ENCODE results near the gene GLP1R.

The GLP1R gene

DNA sequence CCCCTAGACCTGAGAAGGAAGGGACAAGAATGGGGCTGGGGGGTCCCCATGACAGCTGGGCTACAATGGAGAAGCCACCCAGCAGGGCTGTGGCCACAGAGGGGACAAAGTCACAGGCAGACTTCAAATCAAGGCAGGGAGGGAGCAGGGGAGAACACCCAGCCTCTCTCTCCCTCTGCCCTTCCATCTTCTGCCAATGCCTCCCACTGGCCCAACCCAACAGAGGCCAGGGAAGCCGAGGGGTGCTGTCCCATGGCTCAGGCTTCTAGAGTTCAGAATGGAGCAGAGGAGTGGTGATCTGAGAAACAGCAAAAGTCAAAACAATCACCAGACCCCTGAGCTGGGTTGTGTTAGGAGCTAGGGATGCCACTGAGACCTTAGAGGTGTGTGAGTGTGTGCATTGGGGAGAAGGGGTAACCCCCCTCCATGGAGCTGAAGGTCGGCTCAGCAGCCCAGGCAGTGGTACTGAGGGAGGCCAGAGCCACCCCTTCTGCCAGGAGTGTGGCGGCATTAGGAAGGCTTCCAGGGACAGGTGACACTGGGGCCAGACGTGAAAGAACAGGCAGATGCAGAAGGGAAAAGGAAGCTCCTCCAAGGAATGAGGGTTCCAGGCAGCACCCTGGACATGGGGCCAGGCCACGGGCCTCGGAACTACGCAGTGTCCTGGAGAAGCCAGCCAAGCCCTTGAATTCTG lies 12.0 kb downstream of the GLP1R start:
- POLR2A ChIA-PET: no interaction called here
- TF ChIP-seq, protein P1, sequence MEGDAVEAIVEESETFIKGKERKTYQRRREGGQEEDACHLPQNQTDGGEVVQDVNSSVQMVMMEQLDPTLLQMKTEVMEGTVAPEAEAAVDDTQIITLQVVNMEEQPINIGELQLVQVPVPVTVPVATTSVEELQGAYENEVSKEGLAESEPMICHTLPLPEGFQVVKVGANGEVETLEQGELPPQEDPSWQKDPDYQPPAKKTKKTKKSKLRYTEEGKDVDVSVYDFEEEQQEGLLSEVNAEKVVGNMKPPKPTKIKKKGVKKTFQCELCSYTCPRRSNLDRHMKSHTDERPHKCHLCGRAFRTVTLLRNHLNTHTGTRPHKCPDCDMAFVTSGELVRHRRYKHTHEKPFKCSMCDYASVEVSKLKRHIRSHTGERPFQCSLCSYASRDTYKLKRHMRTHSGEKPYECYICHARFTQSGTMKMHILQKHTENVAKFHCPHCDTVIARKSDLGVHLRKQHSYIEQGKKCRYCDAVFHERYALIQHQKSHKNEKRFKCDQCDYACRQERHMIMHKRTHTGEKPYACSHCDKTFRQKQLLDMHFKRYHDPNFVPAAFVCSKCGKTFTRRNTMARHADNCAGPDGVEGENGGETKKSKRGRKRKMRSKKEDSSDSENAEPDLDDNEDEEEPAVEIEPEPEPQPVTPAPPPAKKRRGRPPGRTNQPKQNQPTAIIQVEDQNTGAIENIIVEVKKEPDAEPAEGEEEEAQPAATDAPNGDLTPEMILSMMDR (IDR thresholded peaks at IDR 0.05; ENCODE audit: control extremely low read depth, extremely low read depth, low read depth, missing control alignments): no peak
- no peak for DNase-seq (ENCODE audit: extremely low spot score)
- CTCF ChIA-PET: interaction anchor here (0.8 to 1.5 kb wide), 4 partner anchors 31 to 129 kb away, joined by 3 read pairs; no protein-coding TSS in a partner anchor

DNA sequence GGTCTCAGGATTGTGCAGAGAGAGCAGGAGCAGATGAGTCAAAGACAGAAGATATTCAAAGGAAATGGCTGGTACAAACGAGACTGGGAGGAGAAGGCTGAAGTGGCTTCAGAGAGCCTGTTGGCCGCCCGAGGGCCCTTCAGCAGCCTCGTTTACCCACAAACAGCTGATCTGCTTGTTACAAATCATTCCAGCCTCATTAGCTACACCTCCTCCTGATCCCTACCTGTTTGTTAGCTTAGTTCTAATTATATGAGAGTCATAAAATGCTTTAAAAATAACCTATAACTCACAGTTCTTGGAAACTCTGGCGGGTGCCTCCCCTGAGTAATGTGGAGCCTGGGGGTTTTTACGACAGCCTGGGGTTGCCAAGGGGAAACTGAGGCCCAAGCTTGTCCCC lies 12.6 kb downstream of the GLP1R start:
- TF ChIP-seq, protein P1 (IDR thresholded peaks at IDR 0.05; ENCODE audit: control extremely low read depth, extremely low read depth, low read depth, missing control alignments): no peak
- no peak for DNase-seq (ENCODE audit: extremely low spot score)
- ChIA-PET CTCF (interaction anchor here (0.8 to 1.5 kb wide), 6 partner anchors 15 to 241 kb away, joined by 3 to 6 read pairs (median 3); no protein-coding TSS in a partner anchor), POLR2A (no interaction called here)

DNA sequence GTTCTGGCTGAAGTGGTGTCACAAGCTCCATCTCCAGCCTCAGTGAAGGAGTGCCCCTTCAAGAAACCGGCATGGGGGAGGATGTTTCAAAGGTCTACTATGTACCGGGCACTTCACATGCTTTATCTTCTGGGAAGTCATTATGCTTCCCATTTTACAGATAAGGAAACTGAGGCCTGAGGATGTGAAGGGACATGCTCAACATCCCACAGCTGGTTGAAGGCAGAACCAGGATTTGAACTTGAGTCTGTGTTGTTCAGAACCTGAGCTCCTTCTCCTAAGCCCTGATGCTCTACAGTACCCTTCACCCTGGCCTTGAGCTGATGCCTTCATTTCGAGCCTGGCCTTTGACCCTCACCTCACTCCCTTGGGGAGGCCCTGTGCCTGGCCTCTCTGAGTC lies 13.0 kb downstream of the GLP1R start:
- no peak for DNase-seq (ENCODE audit: extremely low spot score)
- CTCF ChIA-PET: interaction anchor here (1.0 to 1.5 kb wide), 5 partner anchors 15 to 241 kb away, joined by 3 to 6 read pairs (median 3); no protein-coding TSS in a partner anchor
- POLR2A ChIA-PET: no interaction called here

GRCh38 chr6:39062014-39062740 lies 13.6 kb downstream of the GLP1R start:
- POLR2A ChIA-PET: no interaction called here
- TF ChIP-seq, protein P1 (IDR thresholded peaks at IDR 0.05; ENCODE audit: control extremely low read depth, extremely low read depth, low read depth, missing control alignments): no peak
- no peak for DNase-seq (ENCODE audit: extremely low spot score)
- CTCF ChIA-PET: interaction anchor here (1.0 to 1.5 kb wide), 3 partner anchors 14 to 240 kb away, joined by 3 to 6 read pairs (median 3); no protein-coding TSS in a partner anchor

More for the DNA sequence above, 13.0 kb downstream of the GLP1R start:
- TF ChIP-seq, protein P1 (IDR thresholded peaks at IDR 0.05; ENCODE audit: control extremely low read depth, extremely low read depth, low read depth, missing control alignments): no peak

DNA sequence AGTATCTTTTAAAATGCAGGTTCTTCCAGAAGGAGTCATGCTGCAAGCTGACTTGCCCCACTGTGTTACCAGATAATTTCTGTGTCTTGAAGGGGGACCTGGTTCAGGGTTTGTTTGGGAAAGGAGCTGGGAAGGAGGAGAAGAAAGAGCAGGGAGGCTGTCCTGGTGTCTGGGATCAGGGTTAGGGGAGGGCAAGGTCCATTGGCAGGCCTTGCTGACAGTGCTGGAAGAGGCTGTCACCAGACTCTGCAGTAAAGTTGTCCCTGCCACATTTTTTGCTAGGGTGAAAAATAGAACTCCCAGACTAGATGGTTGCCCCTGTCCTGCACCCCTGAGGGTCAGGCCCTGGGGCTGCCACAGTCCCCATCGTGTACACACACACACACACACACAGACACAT lies 14.9 kb downstream of the GLP1R start:
- POLR2A ChIA-PET: no interaction called here
- DNase-seq (ENCODE audit: extremely low spot score): no peak

GRCh38 chr6:39065561-39065960 lies 17.0 kb downstream of the GLP1R start:
- DNase-seq (ENCODE audit: extremely low spot score): no peak
- ChIA-PET CTCF (no interaction called here), POLR2A (no interaction called here)
- TF ChIP-seq, protein P1 (IDR thresholded peaks at IDR 0.05; ENCODE audit: control extremely low read depth, extremely low read depth, low read depth, missing control alignments): no peak

More for the DNA sequence above, 14.9 kb downstream of the GLP1R start:
- TF ChIP-seq, protein P1 (IDR thresholded peaks at IDR 0.05; ENCODE audit: control extremely low read depth, extremely low read depth, low read depth, missing control alignments): no peak
- CTCF ChIA-PET: no interaction called here

All from GM10248 (cell line).